Measurements from ENCODE around the gene SLC18A2.

Gene SLC18A2

GRCh38 chr10:117237401-117237991 lies 3.4 kb upstream of the SLC18A2 start:
- no peak for DNase-seq (ENCODE audit: low read depth, low spot score)

- no peak for DNase-seq (ENCODE audit: low read depth, low spot score)
These were observed 1.9 kb upstream of the SLC18A2 start for GRCh38 chr10:117239051-117239450.

GRCh38 chr10:117239721-117240620 lies 943 bp upstream of the SLC18A2 start:
- no peak for DNase-seq (ENCODE audit: low read depth, low spot score)

- DNase-seq (ENCODE audit: low read depth, low spot score): no peak
These were observed 888 bp downstream of the SLC18A2 start for GRCh38 chr10:117241541-117242462.

- DNase-seq (ENCODE audit: low read depth, low spot score): no peak
These were observed 1.5 kb downstream of the SLC18A2 start for GRCh38 chr10:117242463-117242832.

GRCh38 chr10:117246997-117247671 lies 6.2 kb downstream of the SLC18A2 start:
- DNase-seq (ENCODE audit: low read depth, low spot score): no peak

GRCh38 chr10:117248750-117249465 lies 8.0 kb downstream of the SLC18A2 start:
- DNase-seq (ENCODE audit: low read depth, low spot score): no peak

GRCh38 chr10:117249493-117250093 lies 8.7 kb downstream of the SLC18A2 start:
- DNase-seq (ENCODE audit: low read depth, low spot score): no peak

GRCh38 chr10:117250411-117250810 lies 9.5 kb downstream of the SLC18A2 start:
- no peak for DNase-seq (ENCODE audit: low read depth, low spot score)

- no peak for DNase-seq (ENCODE audit: low read depth, low spot score)
These were observed 13.0 kb downstream of the SLC18A2 start for GRCh38 chr10:117253908-117254307.

GRCh38 chr10:117254338-117254737 lies 13.4 kb downstream of the SLC18A2 start:
- DNase-seq (ENCODE audit: low read depth, low spot score): no peak

GRCh38 chr10:117254774-117255735 lies 14.1 kb downstream of the SLC18A2 start:
- no peak for DNase-seq (ENCODE audit: low read depth, low spot score)

- DNase-seq (ENCODE audit: low read depth, low spot score): no peak
These were observed 15.0 kb downstream of the SLC18A2 start for GRCh38 chr10:117255835-117256460.

- no peak for DNase-seq (ENCODE audit: low read depth, low spot score)
These were observed 16.0 kb downstream of the SLC18A2 start for GRCh38 chr10:117256910-117257309.

GRCh38 chr10:117257721-117258120 lies 16.8 kb downstream of the SLC18A2 start:
- no peak for DNase-seq (ENCODE audit: low read depth, low spot score)

GRCh38 chr10:117259279-117259678 lies 18.4 kb downstream of the SLC18A2 start:
- DNase-seq (ENCODE audit: low read depth, low spot score): no peak

- no peak for DNase-seq (ENCODE audit: low read depth, low spot score)
These were observed 19.2 kb downstream of the SLC18A2 start for GRCh38 chr10:117260084-117260483.

GRCh38 chr10:117261501-117261900 lies 20.6 kb downstream of the SLC18A2 start:
- no peak for DNase-seq (ENCODE audit: low read depth, low spot score)
